ENCODE data around the gene ATAD3C.
"Not testable (repeated sequence)": the region's sequence is repeated elsewhere in the genome, so short reads cannot be mapped to it uniquely, and the experiment has no call there.

- not testable (repeated sequence) for TF ChIP-seq POLR2A, CTCF (IDR thresholded peaks at IDR 0.05)
These were observed 32.1 kb upstream of the ATAD3C start for GRCh38 chr1:1417396-1417795.

Data from heart left ventricle (tissue), 13 donors.